GM19452 (cell line): Measurements from ENCODE around the gene TMEM62.
"Not testable (repeated sequence)": the region's sequence is repeated elsewhere in the genome, so short reads cannot be mapped to it uniquely, and the experiment has no call there.

Source experiments
- ATAC-seq: cut with Tn5 transposase; IDR thresholded peaks from one replicate; pipeline ENCODE4 v1.9.1; 2021; ENCODE audit not compliant: unreplicated experiment

The TMEM62 gene

GRCh38 chr15:43208052-43209002 is 74.9 kb downstream of the TMEM62 start:
- no peak for ATAC-seq

- no peak for ATAC-seq
Observed at GRCh38 chr15:43209059-43209824, 75.9 kb downstream of the TMEM62 start.

- no peak for ATAC-seq
Observed at GRCh38 chr15:43210172-43210745, 76.9 kb downstream of the TMEM62 start.

GRCh38 chr15:43210807-43211206 is 77.4 kb downstream of the TMEM62 start:
- no peak for ATAC-seq

GRCh38 chr15:43211224-43211735 is 77.9 kb downstream of the TMEM62 start:
- no peak for ATAC-seq

GRCh38 chr15:43212299-43212698 is 78.9 kb downstream of the TMEM62 start:
- ATAC-seq: no peak

GRCh38 chr15:43212951-43213350 is 79.6 kb downstream of the TMEM62 start:
- ATAC-seq: no peak

GRCh38 chr15:43213466-43213865 is 80.1 kb downstream of the TMEM62 start:
- no peak for ATAC-seq

- ATAC-seq: no peak
Observed at GRCh38 chr15:43214169-43214568, 80.8 kb downstream of the TMEM62 start.

- no peak for ATAC-seq
Observed at GRCh38 chr15:43214592-43215295, 81.4 kb downstream of the TMEM62 start.

- no peak for ATAC-seq
Observed at GRCh38 chr15:43215961-43216360, 82.6 kb downstream of the TMEM62 start.

GRCh38 chr15:43218908-43219706 is 85.7 kb downstream of the TMEM62 start:
- ATAC-seq: no peak

- ATAC-seq: no peak
Observed at GRCh38 chr15:43219929-43220928, 86.8 kb downstream of the TMEM62 start.

GRCh38 chr15:43220991-43221403 is 87.6 kb downstream of the TMEM62 start, which contains the start of gene EPB42:
Gene EPB42, minus strand, starts transcription at chr15:43221018. Its CDS starts 193 bp downstream, at chr15:43220825.
- ATAC-seq: no peak

GRCh38 chr15:43221422-43221821 is 88.0 kb downstream of the TMEM62 start:
- no peak for ATAC-seq

- ATAC-seq: no peak
Observed at GRCh38 chr15:43225201-43225949, 92.0 kb downstream of the TMEM62 start.

- not testable (repeated sequence) for ATAC-seq
Observed at GRCh38 chr15:43225950-43226255, 92.5 kb downstream of the TMEM62 start.
